NCI-H2107 (cell line): ENCODE data around the gene CCL15.
"Not testable (repeated sequence)": the region's sequence is repeated elsewhere in the genome, so short reads cannot be mapped to it uniquely, and the experiment has no call there.

Experiments
- DNase-seq: peaks from one replicate; lab custom pipeline; 2025; lab: John Stamatoyannopoulos, UW

The CCL15 gene, protein sequence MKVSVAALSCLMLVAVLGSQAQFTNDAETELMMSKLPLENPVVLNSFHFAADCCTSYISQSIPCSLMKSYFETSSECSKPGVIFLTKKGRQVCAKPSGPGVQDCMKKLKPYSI

DNA sequence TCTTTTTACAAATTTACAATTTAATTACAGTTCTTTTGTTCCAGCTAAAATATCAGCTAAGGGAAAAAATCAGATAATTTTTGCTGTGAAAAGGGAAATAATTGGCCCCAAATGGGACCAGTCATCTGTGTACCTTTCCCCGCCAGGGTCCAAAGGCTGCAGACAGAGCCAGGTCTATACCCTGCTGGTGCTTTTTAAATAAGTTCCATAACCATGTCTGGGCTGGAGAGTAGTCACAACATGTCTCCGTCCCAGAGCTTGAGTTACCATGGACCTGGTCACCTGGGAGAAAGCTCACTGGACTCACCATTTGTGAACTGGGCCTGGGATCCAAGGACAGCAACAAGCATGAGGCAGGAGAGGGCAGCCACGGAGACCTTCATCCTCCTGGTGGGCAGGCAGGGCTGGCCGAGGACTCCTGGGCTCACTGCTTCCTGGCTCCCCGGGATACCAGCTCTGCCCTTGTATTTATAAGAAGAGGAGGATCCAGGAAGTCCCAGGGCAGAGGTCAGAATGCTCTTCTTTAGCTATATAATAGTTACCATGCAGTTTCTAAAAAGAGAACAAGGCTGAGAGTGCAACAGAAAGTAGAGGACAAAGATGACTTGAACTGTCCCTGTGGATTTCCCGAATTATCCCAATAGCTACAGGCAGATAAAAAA lies at the start of gene CCL15:
CCL15 (minus strand) TSS at position 444 of the 662 bp plus-strand sequence; CDS start at position 383, 61 bp downstream.
- no peak for DNase-seq

DNA sequence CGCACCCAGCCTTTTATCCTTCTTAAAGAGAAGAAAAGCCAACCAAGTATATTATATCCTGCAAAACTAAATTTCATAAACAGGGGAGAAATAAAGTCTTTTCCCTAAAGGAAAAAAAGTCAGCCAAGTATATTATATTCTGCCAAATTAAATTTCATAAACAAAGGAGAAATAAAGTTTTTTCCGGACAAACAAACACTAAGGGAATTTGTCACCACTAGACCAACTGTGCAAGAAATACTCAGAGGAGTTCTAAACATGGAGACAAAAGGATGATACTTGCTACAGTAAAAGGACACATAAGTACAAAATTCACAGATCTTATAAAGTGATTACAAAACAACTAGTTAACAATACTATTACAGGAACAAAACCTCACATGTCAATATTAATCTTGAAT lies 48.3 kb upstream of the CCL15 start:
- DNase-seq, result no peak

DNA sequence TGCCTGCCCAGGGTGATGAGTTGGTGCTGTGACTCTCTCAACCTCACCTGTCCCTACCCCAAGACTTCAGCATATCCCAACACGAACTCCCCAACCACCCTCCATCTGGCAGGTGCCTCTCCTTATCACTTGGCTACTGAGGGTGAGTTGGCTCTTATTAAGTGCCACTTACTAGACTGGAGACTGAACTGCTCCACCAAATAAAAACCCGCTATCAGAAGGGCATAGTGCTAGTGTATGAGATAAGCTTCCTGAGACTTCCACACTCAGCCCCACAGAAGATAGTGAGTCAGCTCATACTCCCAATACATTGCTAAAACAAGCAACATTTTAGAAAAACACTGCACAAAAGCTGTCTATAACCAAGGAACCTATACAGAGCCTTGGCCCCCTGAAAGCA lies 46.7 kb upstream of the CCL15 start:
- DNase-seq, result no peak

DNA sequence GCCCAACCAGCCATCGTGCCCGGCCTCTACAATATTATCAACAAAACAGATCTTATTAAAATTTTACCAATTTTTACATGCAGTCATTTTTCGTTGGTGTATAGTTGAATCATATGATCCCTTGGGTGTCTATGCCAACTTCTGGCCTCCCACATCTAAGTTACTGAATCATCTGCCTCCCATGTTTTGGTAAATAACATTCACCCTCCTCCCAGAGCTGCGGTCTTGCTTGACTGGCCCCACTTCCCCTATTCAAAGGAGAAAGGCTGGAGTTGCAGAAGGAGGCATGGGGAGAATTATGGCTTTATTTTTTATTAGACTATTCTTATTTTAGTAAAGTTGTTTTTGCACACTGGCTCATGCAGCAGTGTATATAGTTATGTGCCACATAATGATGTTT lies 34.9 kb upstream of the CCL15 start:
- DNase-seq, result no peak

DNA sequence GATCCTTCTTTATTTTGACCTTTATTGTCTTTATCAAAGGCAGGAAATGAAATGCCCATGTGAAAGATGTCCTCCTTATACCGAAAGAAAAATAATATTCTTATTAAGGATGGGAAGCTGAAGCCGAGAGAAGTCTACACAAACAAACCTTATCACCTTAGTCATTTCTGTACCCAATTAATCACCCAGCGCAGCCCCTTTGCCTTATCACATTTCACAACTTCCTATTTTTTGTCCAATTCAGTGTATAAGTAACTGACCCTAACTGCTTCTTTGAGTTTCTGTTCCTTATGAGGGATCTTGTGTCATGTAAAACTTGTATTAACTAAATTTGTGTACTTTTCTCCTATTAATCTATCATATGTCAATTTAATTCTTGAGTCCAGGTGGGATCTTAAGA lies 32.8 kb upstream of the CCL15 start:
- DNase-seq, result no peak

DNA sequence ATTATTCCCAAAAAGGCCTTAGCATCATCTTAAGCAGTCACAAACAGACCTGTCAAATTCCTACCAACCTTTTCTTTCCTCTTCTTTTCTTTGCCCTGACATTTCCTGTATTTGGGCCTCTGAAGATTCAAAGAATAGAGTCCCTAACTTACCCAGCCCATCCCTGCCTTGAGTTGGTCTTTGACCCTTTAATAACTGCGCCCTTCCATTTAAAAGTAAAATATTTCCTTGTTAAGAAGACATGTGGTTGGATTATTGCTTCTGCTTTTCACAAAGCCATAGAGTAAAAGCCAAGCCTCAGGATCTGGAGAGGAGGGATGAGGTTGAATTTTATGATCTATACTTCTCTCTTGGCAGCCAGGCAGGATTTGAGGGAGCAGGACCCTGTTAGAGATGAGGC lies 29.6 kb upstream of the CCL15 start:
- DNase-seq, result no peak

DNA sequence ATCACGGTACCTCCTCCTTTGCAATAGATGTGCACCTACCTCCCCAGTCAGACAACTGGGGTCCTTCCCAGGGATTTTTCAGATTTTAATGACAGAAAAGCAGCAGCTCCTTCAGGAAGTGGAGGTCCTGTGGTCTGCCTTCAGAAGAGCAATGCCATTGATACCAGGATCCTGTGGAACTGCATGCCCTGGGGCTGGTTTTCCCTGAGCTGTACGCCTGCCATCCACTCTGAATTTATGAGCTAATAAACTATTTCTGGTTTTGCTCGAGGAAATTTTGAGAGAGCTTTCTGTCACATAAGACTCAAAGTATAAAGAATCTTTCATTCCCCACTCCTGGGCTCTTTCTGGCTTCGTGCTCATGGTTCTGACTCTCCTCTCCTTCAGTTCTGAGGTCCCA lies 26.4 kb upstream of the CCL15 start:
- no peak for DNase-seq

DNA sequence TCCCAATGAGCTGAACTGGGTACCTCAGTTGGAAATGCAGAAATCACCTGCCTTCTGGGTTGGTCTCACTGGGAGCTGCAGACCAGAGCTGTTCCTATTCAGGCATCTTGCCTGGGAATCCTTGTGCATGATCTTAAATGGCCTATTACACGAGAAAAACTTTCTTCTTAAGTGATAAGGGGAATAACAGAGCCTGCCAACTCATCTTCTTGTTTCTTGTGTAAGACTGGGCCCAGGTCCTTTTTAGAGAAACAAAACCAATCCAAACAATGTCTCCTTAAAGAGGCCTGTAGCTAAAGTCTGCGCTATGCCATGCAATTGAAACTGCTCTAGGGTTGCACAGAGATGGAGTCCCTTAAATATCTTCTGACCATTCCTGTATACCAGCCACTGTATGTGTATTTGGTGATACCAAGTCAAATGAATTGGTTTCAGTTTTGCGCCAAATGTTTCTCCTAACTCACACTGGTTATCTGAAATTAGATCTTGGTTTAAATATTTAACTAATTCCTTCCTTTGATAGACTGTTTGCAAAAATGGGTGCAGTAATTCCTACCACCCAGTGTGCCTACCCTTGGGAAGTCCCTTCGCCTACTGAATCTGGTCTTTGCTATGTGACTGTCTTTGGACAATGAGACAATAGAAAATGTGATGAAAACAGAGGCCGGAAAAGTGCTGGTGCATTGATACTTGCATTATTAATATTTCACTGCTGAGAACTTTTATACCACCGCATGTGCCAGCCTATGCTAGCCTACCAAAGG lies 22.9 kb upstream of the CCL15 start:
- no peak for DNase-seq

DNA sequence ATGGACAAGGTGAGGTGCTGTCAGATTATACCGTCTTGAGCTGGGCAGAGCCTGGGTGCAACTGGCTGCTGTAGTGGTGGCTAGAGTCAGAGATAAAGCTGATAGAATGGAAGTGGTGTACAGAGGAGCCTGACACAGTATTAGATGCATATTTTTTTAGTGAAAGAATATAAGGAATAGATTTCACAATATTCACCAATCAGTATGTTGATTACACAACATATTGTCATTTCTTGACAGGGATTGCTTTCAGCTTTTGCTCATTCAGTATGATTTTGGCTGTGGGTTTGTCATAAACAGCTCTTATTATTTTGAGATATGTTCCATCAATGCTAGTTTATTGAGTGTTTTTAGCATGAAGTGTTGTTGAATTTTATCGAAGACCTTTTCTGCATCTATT lies 18.1 kb upstream of the CCL15 start:
- no peak for DNase-seq

DNA sequence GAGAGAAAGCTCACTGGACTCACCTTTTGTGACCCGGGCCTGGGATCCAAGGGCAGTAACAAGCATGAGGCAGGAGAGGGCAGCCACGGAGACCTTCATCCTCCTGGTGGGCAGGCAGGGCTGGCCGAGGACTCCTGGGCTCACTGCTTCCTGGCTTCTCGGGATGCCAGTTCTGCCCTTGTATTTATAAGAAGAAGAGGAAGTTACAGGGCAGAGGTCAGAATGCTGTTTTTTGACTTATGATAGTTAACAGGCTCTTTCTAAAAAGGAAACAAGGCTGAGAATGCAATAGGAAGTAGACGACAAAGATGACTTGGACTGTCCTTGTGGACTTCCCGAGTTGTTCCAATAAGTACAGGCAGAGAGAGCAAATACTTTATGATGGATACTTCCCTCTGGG lies 16.4 kb upstream of the CCL15 start, which contains the start of gene CCL23:
CCL23 (minus strand) TSS at position 174 of the 400 bp plus-strand sequence; CDS start at position 99, 75 bp downstream.
- DNase-seq, result no peak

DNA sequence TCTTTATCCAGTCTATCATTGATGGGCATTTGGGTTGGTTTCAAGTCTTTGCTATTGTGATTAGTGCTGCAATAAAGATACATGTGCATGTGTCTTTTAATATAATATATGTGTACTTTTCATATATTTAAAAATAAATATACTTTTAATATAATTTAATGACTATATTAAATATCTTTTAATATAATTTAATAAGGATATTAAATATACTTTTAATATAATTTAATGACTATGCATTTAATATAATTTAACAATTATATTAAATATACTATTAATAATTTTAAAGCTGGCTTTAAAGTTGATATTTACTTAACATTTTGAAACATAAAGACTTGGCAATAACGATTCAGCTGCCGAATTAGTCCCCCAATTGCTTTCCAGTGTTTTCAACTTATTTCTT lies 15.2 kb upstream of the CCL15 start:
- no peak for DNase-seq

DNA sequence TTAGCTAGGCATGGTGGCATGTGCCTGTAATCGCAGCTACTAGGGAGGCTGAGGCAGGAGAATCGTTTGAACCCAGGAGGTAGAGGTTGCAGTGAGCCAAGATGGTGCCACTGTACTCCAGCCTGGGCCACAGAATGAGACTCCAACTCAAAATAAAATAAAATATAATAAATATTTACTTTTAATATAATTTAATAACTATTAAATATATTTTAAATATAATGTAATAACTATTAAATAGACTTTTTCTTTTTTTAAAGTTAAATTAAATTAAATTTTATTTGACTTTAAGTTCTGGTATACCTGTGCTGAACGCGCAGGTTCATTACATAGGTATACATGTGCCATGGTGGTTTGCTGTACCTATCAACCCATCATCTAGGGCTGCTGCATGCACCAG lies 14.5 kb upstream of the CCL15 start:
- not testable (repeated sequence) for DNase-seq

DNA sequence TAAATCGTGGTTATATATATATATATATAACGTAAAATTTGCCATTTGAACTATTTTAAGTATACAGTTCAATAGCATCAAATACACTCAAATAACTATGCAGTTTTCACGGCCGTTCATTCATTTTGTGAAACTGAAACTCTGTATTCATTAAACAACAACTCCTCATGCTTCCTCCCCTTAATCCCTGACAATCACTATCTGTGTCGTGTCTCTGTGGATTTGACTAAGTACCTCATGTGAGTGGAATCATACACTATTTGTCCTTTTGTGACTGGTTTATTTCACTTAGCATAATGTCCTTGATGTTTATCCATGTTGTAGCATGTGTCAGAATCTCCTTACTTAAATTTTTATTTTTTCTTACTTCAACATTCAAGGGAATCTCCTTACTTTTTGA lies 13.6 kb upstream of the CCL15 start:
- no peak for DNase-seq

DNA sequence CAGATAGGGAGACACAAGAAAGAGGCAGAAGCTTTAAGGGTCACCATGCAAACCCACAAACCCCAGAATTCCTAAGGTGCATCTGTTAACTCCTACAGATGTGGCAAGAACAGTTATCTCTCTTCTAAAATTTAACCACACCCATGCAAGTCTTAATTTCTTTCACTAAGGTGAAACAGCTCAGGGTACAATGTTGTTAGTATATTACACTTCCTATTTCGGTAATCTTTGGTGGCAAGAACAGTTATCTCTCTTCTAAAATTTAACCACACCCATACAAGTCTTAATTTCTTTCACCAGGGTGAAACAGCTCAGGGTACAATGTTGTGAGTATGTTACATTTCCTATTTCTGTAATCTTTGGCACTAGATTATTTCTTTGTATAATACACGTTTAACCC lies 9.8 kb upstream of the CCL15 start:
- no peak for DNase-seq

DNA sequence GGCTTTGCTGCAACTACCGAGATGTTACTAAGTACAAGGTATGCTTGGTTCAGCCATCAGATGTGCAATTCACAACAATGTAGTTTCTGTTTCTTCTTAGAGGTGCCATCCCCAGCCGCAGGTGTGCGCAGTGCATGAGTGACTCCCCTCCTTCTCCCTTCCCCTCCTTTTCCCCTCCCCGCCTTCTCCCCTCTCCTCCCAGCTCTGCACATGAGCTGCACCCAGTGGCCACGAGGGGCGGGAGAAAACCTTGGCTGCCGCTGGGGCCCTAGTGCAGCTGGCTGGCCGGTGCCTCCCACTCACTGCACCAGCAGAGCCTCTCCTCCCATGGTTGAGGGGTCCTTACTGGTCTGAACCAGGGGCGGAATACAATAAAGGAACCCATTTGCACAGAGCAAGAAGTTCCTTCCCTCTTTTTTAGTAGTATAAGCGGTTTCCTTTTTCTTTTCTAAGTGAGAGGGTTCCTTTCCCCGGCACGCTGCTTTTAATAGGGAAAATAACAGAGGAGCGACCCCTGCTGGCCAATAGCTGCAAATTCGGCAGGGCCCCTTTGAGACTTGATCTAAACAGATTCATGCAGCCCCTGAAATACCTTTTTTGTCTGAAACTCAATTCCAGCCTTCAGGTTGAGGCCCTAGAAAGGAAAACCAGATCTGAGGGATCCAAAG lies 7.8 kb upstream of the CCL15 start:
- DNase-seq, result no peak

DNA sequence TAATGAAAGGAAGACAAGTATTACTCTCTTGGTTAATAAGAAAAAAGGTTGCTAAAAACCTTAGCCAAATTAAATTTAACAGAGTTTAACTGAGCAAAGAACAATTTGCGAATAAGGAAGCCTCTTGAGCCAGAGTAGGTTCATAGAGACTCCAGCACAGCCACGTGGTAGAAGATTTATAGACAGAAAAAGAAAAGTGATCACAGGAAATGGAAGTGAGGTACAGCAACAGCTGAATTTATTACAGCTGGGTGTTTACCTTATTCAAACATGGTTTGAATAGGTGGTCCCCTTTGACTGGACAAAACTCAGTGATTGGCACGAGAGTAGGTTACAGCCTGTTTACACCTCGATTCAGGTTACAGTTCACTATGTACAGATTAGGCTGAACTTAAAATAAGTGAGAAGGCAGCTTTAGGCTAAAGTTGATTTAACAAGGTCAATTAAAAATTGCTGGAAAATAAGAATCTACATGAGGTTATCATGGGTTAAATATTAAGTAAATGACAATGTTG lies 3.3 kb upstream of the CCL15 start:
- DNase-seq, result no peak

DNA sequence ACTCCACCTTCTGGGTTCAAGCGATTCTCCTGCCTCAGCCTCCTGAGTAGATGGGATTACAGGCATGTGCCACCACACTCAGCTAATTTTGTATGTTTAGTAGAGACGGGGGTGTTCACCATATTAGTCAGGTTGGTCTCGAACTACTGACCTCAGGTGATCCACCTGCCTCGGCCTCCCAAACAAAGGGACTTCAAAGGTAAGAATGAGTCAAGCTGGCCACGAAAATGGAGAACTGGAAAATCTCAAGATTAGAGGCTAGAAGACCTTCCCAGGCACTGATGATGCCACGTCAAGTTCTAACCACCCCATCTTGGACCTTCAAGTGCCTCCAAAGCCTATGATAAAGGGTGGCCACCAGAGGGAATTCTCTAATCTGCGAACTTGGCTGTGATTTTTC lies 1.3 kb upstream of the CCL15 start:
- no peak for DNase-seq

DNA sequence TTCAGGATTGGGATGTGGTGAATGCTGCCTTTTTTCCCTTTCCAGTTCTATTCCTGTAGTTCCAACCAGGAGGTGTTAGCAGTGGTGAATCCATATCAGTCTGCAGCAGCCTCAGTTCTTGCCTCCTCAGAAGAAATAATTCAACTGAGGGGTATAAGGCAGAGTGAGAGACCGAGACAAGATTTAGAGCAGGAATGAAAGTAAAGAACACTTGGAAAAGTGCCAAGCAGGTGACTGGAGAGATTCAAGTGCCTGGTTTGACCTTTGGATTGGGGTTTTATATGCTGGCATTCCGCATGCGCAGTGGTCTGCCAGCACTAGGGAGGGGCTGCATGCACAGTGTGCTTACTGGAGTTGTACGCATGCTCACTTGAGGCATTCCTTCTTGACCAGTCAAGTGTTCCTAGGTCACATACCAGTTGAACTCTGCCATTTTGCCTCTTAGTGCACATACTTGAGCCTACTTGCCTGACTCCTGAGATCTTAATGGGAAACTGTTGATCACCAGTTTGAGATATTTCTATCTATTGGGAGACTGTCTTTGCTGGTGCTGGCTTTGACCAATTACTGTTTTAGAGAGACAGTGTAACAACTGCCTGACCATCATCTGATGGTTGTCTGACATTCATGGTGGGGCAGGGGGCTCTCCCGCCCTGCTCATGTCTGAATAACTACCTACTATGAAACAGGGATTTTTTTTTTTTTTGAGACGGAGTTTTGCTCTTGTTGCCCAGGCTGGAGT lies 680 bp upstream of the CCL15 start:
- DNase-seq, result no peak

DNA sequence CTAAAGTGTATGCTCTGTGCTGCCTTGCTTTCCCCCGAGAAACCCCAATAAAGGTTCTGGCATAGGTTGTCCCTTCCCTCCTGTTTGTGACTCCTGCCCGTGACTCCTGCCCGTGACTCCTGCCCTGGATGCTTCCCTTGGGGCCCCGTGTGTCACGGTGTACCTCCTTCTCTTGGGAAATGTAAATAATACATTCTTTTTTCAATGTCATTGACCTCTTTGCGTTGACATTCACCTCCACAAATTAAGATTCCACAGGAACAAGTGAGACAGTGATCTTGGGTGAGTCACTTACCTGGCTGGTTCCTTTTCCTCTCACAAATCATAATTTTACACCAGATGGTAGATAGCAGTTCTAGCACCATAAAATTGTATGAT lies 632 bp downstream of the CCL15 start:
- no peak for DNase-seq

DNA sequence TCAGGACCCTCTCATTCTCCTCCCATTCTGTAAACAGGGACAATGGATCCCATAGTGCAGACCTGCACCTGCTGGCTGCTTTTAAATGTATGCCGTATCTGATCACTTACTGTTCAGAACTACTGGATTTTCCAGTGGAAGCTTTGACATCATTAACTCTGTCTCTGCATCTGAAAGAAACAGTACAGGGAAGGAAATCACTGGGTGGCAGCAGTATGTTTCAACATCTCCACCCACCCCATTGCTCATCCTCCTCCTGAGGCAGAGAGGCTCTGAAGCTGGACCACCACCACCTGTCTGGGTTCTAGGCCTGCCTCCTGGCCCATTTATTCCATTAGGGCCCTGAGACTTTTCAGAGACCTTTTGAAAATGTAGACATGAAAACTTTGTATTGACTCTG lies 2.6 kb downstream of the CCL15 start:
- no peak for DNase-seq

DNA sequence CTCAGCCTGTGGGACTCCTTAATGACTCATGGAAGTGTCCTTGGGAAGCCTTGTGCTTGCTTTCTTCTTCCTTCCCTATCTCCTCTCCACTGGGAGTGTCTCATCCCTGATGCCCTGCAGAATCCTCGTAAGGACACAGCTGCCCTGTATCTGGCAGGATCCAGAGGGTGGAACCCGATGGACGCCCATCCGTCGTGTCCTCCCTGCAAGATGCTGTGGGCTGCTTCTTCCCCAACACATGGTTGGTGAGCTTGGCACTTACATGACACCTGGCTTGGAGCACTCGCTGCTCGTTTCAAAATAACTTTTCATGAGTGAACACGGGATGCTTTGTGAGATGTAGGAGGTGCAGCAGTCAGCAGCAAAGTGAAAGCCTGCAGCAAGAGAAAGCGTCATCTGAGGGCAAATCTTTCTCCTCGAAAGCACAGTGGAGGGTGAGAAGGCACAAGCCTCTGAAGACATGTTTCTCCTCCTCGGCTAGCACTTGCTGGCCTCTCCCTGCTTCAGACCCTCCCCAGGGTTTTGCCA lies 3.3 kb downstream of the CCL15 start:
- no peak for DNase-seq

DNA sequence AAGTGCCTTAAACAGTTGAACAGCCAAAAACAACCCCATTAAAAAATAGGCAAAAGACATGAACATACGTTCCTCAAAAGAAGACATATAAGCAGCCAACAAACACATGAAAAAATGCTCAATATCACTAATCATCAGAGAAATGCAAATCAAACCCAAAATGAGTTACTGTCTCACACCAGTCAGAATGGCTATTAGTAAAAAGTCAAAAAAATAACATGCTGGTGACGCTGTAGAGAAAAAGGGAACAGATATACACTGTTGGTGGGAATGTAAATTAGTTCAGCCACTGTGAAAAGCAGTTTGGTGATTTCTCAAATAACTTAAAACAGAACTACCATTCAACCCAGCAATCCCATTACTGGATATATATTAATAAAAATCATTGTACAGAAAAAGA lies 6.0 kb downstream of the CCL15 start:
- not testable (repeated sequence) for DNase-seq
